Peyer's patch (tissue), 4 donors: ENCODE results near the gene BICC1.

Experiments
- POLR2A ChIP-seq, 2 donors: fragments of 450-650 bp; IDR thresholded peaks; one replicate each; pipeline ENCODE4 v1.5.1; 2017; ENCODE audit warnings: antibody characterized with exemption in 2 of 2, mild to moderate bottlenecking in 2 of 2, moderate library complexity in 2 of 2
- TF ChIP-seq, protein P1 (sequence below), 6 experiments: fragments of 450-650 bp in 4 of 6; fragments of 200-600 bp in 2 of 6; sonication (generic) in 1 of 6; IDR thresholded peaks; one replicate each; pipeline ENCODE4 v1.5.1; 2017 to 2019; ENCODE audit warnings: antibody characterized with exemption in 6 of 6, mild to moderate bottlenecking in 3 of 6, moderate library complexity in 1 of 6

DNA sequence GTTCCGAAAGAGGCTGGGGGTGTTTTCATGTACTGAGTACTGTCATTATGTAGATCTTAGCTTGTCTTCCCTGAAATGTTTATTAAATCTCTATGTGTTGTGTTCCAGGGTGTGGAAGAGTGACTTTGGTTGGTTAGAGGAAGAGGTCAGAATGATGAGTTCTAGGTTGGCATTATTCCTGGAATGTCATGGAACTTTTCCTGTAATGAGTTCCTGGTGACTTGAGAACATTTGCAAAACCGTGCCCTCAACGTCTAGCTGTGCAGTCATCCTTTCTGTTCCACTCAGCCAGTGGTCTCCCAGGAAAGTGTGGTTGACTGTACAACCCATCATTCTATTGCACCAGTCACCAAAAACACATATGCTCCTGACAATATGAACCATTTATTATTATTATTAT is 129.6 kb downstream of the BICC1 start:
- TF ChIP-seq, protein P1, sequence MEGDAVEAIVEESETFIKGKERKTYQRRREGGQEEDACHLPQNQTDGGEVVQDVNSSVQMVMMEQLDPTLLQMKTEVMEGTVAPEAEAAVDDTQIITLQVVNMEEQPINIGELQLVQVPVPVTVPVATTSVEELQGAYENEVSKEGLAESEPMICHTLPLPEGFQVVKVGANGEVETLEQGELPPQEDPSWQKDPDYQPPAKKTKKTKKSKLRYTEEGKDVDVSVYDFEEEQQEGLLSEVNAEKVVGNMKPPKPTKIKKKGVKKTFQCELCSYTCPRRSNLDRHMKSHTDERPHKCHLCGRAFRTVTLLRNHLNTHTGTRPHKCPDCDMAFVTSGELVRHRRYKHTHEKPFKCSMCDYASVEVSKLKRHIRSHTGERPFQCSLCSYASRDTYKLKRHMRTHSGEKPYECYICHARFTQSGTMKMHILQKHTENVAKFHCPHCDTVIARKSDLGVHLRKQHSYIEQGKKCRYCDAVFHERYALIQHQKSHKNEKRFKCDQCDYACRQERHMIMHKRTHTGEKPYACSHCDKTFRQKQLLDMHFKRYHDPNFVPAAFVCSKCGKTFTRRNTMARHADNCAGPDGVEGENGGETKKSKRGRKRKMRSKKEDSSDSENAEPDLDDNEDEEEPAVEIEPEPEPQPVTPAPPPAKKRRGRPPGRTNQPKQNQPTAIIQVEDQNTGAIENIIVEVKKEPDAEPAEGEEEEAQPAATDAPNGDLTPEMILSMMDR (IDR thresholded peaks at IDR 0.05) = no peak
- TF ChIP-seq POLR2A (IDR thresholded peaks at IDR 0.05) = no peak
